Measurements from ENCODE around the gene FGD2.

The FGD2 gene

DNA sequence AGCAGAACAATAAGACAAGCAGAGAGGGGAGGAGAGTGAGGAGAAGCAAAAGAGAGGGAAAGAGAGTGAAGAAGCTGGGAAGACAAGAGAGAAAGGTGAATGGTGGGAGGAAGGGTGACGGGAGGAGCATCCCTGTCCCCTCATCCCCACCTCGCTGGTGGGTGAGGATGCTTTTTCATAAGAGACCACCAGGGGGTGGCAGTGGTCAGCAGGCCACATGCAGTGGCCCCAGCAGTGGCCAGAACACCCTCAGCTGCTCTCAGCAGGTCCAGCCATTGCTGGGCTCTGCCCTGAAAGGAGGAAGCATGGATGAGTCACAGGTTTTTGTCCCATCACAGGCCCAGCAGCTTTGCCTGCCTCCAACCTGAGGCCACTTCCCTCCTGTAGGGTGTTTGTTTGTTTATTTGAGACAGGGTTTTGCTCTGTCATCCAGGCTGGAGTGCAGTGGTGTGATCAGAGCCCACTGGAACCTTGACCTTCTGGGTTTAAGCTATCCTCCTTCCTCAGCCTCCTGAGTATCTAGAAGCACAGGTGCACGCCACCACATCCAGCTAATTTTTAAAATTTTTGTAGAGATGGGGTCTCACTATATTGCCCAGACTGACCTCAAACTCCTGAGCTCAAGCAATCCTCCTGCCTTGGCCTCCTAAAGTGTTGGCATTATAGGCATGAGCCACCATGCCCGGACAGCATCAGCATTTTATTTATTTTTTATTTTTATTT is 24.0 kb downstream of the FGD2 start:
- H3K9me2 ChIP-seq (replicated peaks; ENCODE audit: control insufficient read depth, low read length) = no peaks in the 10 kb centered on the region
- H3K27ac ChIP-seq (ENCODE audit: low read depth, low read length) = no peak overlapping the region
- H3K9me3 ChIP-seq (ENCODE audit: control insufficient read depth, insufficient read depth, low read length) = no peaks in the 10 kb centered on the region
- no peaks in the 10 kb centered on the region for H3K27me3 ChIP-seq (ENCODE audit: control insufficient read depth, low read length)
- no peaks in the 10 kb centered on the region for H4K20me1 ChIP-seq (ENCODE audit: control insufficient read depth, insufficient read depth, low read depth, low read length)
- no peaks in the 10 kb centered on the region for H3K36me3 ChIP-seq (ENCODE audit: control insufficient read depth, low read length)
- no peak overlapping the region for H3K4me2 ChIP-seq (ENCODE audit: low read length)
- H3K79me2 ChIP-seq (ENCODE audit: control insufficient read depth, low read length) = no peaks in the 10 kb centered on the region
- H3K4me1 ChIP-seq (ENCODE audit: control insufficient read depth, low read length) = no peaks in the 10 kb centered on the region
- no peaks in the 10 kb centered on the region for H3F3A ChIP-seq (ENCODE audit: control insufficient read depth, insufficient read depth)
- TF ChIP-seq EZH2phosphoT487 (IDR thresholded peaks at IDR 0.05; ENCODE audit: borderline replicate concordance, low read length) = no peak
- TF ChIP-seq, protein P1, sequence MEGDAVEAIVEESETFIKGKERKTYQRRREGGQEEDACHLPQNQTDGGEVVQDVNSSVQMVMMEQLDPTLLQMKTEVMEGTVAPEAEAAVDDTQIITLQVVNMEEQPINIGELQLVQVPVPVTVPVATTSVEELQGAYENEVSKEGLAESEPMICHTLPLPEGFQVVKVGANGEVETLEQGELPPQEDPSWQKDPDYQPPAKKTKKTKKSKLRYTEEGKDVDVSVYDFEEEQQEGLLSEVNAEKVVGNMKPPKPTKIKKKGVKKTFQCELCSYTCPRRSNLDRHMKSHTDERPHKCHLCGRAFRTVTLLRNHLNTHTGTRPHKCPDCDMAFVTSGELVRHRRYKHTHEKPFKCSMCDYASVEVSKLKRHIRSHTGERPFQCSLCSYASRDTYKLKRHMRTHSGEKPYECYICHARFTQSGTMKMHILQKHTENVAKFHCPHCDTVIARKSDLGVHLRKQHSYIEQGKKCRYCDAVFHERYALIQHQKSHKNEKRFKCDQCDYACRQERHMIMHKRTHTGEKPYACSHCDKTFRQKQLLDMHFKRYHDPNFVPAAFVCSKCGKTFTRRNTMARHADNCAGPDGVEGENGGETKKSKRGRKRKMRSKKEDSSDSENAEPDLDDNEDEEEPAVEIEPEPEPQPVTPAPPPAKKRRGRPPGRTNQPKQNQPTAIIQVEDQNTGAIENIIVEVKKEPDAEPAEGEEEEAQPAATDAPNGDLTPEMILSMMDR (IDR thresholded peaks at IDR 0.05; ENCODE audit: low read depth, low read length, poor library complexity, severe bottlenecking) = peak; percentile 76
- no peak overlapping the region for H3K4me3 ChIP-seq (ENCODE audit: low read length)

DNA sequence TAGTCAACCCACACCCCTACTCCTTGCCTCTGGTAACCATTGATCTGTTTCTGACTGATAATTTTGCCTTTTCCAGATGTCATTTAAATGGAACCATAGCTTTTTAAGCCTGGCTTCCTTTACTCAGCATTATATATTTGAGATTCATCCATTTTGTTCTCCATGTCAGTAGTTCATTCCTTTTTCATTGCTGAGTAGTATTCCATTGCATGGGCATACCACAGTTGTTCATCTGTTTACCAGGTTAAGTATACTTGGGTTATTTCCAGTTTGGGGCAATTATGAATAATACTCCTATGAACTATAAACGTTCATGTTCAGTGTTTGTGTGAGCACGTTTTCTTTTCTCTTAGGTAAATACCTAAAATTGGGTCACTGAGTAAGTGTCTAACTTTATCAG is 25.1 kb downstream of the FGD2 start:
- no peak overlapping the region for H3K4me2 ChIP-seq (ENCODE audit: low read length)
- TF ChIP-seq EZH2phosphoT487 (IDR thresholded peaks at IDR 0.05; ENCODE audit: borderline replicate concordance, low read length) = no peak
- TF ChIP-seq, protein P1 (IDR thresholded peaks at IDR 0.05; ENCODE audit: low read depth, low read length, poor library complexity, severe bottlenecking) = no peak
- H4K20me1 ChIP-seq (ENCODE audit: control insufficient read depth, insufficient read depth, low read depth, low read length) = no peaks in the 10 kb centered on the region
- no peak overlapping the region for H3K27ac ChIP-seq (ENCODE audit: low read depth, low read length)
- no peaks in the 10 kb centered on the region for H3K79me2 ChIP-seq (ENCODE audit: control insufficient read depth, low read length)
- H3F3A ChIP-seq (ENCODE audit: control insufficient read depth, insufficient read depth) = no peaks in the 10 kb centered on the region
- H3K36me3 ChIP-seq (ENCODE audit: control insufficient read depth, low read length) = no peaks in the 10 kb centered on the region
- no peaks in the 10 kb centered on the region for H3K9me3 ChIP-seq (ENCODE audit: control insufficient read depth, insufficient read depth, low read length)
- H3K4me3 ChIP-seq (ENCODE audit: low read length) = no peak overlapping the region
- H3K9me2 ChIP-seq (replicated peaks; ENCODE audit: control insufficient read depth, low read length) = no peaks in the 10 kb centered on the region
- H3K4me1 ChIP-seq (ENCODE audit: control insufficient read depth, low read length) = no peaks in the 10 kb centered on the region
- no peaks in the 10 kb centered on the region for H3K27me3 ChIP-seq (ENCODE audit: control insufficient read depth, low read length)

DNA sequence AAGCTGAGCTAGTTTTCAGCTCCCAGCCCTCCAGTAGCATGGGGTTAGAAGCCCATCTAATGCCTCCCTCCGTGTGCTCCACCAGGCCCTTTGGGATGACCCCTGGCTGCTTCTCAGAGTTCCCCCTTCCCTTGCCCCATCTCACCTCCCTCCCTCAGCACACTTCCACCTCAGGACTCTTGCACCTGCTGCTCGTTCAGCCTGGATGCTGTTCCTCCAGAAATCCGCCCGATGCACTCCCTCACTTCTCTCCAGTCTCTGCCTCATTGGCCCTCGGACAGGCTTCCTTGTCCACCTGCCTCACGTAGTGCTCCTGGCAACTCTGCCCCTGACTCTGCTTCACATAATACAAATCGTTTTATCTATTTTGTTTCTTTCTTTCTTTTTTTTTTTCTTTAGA is 26.8 kb downstream of the FGD2 start:
- Histone ChIP-seq H3K79me2 (ENCODE audit: control insufficient read depth, low read length) (no peaks in the 10 kb centered on the region), H3K9me2 (replicated peaks; ENCODE audit: control insufficient read depth, low read length) (no peaks in the 10 kb centered on the region), H3K27ac (ENCODE audit: low read depth, low read length) (no peak overlapping the region), H3K4me2 (ENCODE audit: low read length) (no peak overlapping the region), H3K4me1 (ENCODE audit: control insufficient read depth, low read length) (no peaks in the 10 kb centered on the region), H3K4me3 (ENCODE audit: low read length) (no peak overlapping the region), H4K20me1 (ENCODE audit: control insufficient read depth, insufficient read depth, low read depth, low read length) (no peaks in the 10 kb centered on the region), H3K9me3 (ENCODE audit: control insufficient read depth, insufficient read depth, low read length) (no peaks in the 10 kb centered on the region), H3K36me3 (ENCODE audit: control insufficient read depth, low read length) (no peaks in the 10 kb centered on the region), H3F3A (ENCODE audit: control insufficient read depth, insufficient read depth) (no peaks in the 10 kb centered on the region), H3K27me3 (ENCODE audit: control insufficient read depth, low read length) (no peaks in the 10 kb centered on the region)
- TF ChIP-seq, protein P1 (IDR thresholded peaks at IDR 0.05; ENCODE audit: low read depth, low read length, poor library complexity, severe bottlenecking) = no peak
- no peak for TF ChIP-seq EZH2phosphoT487 (IDR thresholded peaks at IDR 0.05; ENCODE audit: borderline replicate concordance, low read length)
